Neural crest cell (in vitro differentiated cells): Measurements from ENCODE around the gene OR10AD1. TPM values are rescaled to one million over a fixed set of nuclear protein-coding genes. Genes with fewer than 3 reads are reported as not detected.

ENCODE experiments used
- DNase-seq: peaks from one replicate; pipeline ENCODE4 v3.0.0; 2021; ENCODE audit warnings: low read depth, mixed read lengths, low spot score
- H3K27ac Mint-ChIP-seq: one replicate; pipeline ENCODE4 v1.8.0; 2021; ENCODE audit warnings: mild to moderate bottlenecking, mixed read lengths; ENCODE audit not compliant: unreplicated experiment
- H3K27me3 Mint-ChIP-seq: 2 replicates; pipeline ENCODE4 v1.8.0; 2021; ENCODE audit warnings: low read depth, mild to moderate bottlenecking, mixed read lengths
- H3K36me3 Mint-ChIP-seq: 2 replicates; pipeline ENCODE4 v1.8.0; 2021; ENCODE audit warnings: low read depth, mild to moderate bottlenecking, mixed read lengths
- H3K4me1 Mint-ChIP-seq: 2 replicates; pipeline ENCODE4 v1.8.0; 2021; ENCODE audit warnings: mixed read lengths
- H3K4me3 Mint-ChIP-seq: one replicate; pipeline ENCODE4 v1.8.0; 2021; ENCODE audit warnings: mild to moderate bottlenecking, mixed read lengths
- H3K9me3 Mint-ChIP-seq: 2 replicates; pipeline ENCODE4 v1.8.0; 2021; ENCODE audit warnings: mixed read lengths
- total RNA-seq: library from RNA; stranded (reverse); gene quantifications from 2 replicates; pipeline ENCODE4 v1.2.1, GENCODE V29; 2021
- TF ChIP-seq, protein P1 (sequence below): fragments of 200-600 bp; sonication (generic); conservative IDR thresholded peaks from 2 replicates; pipeline ENCODE4 v1.5.0; 2021; ENCODE audit warnings: antibody characterized with exemption, mild to moderate bottlenecking

OR10AD1 gene
- total RNA-seq, 1 donor from 2014 or later, result not detected

DNA sequence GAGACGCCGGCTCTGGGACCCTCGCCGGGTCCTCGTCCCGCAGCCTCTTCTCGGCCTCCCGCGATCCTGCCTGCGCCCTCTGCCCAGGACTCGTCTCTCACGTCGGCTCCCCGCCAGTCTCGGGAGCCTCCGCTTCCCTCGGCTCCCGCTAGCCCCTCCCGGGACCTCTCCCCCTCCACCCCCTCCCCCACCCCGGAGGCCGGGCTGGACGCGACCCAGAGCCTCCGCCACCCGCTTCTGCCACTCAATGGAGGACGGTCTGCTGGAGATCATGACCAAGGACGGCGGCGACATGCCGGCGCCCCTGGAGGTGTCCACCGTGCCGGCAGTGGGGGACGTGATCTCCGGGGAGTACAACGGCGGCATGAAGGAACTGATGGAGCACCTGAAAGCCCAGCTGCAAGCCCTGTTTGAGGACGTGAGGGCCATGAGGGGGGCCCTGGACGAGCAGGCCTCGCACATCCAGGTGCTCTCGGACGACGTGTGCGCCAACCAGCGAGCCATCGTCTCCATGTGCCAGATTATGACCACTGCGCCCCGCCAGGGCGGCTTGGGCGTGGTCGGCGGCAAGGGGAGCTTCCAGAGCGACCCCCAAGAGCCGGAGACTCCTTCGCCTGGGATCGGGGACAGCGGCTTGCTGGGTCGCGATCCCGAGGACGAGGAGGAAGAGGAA, 19.1 kb downstream of the OR10AD1 start:
- Mint-ChIP-seq H3K27me3 (peaks cover 56% of the 10 kb centered on the region), H3K4me3 (peak overlapping the region; percentile 92)
- peak; percentile 23 for DNase-seq

DNA sequence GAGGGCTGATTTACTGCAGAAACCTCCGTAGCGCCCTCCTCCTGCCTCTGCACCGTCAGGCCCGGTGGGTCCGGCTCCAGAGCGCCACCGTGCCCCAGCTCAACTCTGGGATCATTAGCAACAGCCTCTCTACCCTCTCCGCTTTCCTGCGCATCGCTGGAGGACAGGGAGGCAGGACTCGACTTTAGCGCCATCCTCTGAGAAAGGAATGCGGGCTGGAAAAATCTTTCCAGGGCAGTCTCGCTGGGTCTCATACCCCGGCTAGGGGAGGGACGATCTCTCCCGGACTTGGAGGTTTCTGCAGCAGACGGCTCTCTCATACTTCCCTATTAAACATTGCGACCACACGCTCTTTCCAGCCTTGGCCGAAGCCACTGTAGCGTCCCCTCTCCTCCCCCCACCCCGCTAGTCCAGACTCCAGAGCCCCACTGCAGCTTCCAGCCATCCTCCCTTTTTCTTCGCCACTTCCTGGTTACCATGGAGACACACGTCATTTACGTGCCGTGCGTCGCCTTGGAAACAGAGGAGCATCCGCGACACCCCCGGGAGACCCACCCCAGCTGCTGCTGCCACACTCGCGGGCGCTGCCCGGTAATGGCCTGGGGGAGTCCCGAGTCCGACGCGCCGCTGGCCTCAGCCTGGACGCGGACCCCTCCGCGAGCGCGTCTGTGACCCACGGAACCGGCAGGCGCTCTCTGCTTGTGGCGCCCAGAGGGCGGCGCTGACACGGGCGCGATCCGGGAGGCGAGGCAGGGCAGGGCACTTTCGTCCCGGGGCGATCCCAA, 19.8 kb downstream of the OR10AD1 start, which contains the start of gene CCDC184:
Gene CCDC184, plus strand, starts transcription at position 554 of the 785 bp plus-strand sequence. CDS start 479 bp downstream, outside the sequence.
- TF ChIP-seq, protein P1, sequence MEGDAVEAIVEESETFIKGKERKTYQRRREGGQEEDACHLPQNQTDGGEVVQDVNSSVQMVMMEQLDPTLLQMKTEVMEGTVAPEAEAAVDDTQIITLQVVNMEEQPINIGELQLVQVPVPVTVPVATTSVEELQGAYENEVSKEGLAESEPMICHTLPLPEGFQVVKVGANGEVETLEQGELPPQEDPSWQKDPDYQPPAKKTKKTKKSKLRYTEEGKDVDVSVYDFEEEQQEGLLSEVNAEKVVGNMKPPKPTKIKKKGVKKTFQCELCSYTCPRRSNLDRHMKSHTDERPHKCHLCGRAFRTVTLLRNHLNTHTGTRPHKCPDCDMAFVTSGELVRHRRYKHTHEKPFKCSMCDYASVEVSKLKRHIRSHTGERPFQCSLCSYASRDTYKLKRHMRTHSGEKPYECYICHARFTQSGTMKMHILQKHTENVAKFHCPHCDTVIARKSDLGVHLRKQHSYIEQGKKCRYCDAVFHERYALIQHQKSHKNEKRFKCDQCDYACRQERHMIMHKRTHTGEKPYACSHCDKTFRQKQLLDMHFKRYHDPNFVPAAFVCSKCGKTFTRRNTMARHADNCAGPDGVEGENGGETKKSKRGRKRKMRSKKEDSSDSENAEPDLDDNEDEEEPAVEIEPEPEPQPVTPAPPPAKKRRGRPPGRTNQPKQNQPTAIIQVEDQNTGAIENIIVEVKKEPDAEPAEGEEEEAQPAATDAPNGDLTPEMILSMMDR, result peak; percentile 58
- peak within 1 kb of the TSS; percentile 95 for H3K27ac Mint-ChIP-seq
- H3K9me3 Mint-ChIP-seq, result no peaks in the 10 kb centered on the region
- peak; percentile 70 for DNase-seq
- peaks cover 35% of the 10 kb centered on the region for H3K4me1 Mint-ChIP-seq
- peaks cover 61% of the 10 kb centered on the region for H3K27me3 Mint-ChIP-seq
- no peaks in the 10 kb centered on the region for H3K36me3 Mint-ChIP-seq
- H3K4me3 Mint-ChIP-seq, result peak within 1 kb of the TSS; percentile 92

More for the DNA sequence above, 19.1 kb downstream of the OR10AD1 start:
- H3K4me1 Mint-ChIP-seq, result peaks cover 35% of the 10 kb centered on the region
- TF ChIP-seq, protein P1, result no peak
- H3K36me3 Mint-ChIP-seq, result no peaks in the 10 kb centered on the region
- no peak overlapping the region for H3K27ac Mint-ChIP-seq
- no peaks in the 10 kb centered on the region for H3K9me3 Mint-ChIP-seq

DNA sequence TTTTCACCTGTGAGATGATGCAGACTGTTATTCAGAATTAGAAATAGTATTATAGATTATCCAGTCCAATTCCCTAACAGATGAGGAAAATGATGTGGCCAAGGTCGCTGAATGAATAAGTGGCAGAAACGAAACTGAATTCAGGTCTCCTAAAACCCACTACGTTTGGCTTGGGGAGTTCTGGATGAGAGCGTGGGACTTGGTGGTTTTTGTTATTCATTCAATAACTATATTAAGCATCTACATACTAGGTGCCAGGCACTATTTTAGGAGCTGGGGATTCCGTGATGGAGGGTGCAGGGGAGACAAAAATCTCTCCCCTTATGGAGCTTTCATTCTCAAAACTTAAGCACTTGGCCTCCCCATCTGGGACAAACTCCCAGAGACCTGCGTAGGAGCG, 20.5 kb downstream of the OR10AD1 start:
- no peaks in the 10 kb centered on the region for H3K36me3 Mint-ChIP-seq
- peak overlapping the region; percentile 92 for H3K4me3 Mint-ChIP-seq
- H3K27me3 Mint-ChIP-seq, result peaks cover 61% of the 10 kb centered on the region

DNA sequence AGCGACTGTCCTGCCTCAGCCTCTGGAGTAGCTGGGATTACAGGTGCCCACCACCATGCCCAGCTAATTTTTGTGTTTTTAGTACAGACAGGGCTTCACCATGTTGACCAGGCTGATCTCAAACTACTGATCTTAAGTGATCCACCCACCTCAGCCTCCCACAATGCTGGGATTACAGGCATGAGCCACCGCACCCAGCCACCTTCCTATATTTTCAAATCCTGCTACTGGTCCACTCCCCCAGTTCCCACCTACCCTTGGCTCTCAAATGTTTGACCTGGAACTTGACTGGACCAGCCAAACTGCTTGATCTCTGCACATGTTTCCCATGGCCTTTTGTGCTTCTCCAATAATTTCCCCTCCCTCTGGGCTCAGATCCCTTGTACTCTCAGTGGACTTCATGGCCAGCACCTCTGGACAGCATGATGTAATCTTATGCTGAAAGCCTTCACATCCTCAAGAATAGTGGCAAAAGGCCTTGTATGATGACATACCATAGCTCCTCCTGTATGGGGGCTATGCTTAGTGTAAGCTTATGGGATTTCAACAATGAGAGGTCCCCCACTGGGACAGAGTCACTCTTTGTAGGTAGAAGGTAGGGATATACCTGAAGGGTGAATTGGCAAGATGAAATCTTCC, 22.1 kb downstream of the OR10AD1 start:
- H3K4me3 Mint-ChIP-seq, result peak overlapping the region; percentile 60
- peak overlapping the region; percentile 65 for H3K27ac Mint-ChIP-seq
- H3K9me3 Mint-ChIP-seq, result no peaks in the 10 kb centered on the region
- no peak for DNase-seq
- TF ChIP-seq, protein P1, result no peak
- H3K36me3 Mint-ChIP-seq, result no peaks in the 10 kb centered on the region
- peaks cover 61% of the 10 kb centered on the region for H3K27me3 Mint-ChIP-seq
- peaks cover 33% of the 10 kb centered on the region for H3K4me1 Mint-ChIP-seq

More for the DNA sequence above, 20.5 kb downstream of the OR10AD1 start:
- no peak overlapping the region for H3K27ac Mint-ChIP-seq
- H3K4me1 Mint-ChIP-seq, result peaks cover 35% of the 10 kb centered on the region
- no peaks in the 10 kb centered on the region for H3K9me3 Mint-ChIP-seq
- TF ChIP-seq, protein P1, result no peak
- DNase-seq, result no peak

- Mint-ChIP-seq H3K9me3 (no peaks in the 10 kb centered on the region), H3K27me3 (peaks cover 56% of the 10 kb centered on the region), H3K27ac (no peak overlapping the region), H3K4me3 (no peak overlapping the region), H3K4me1 (peaks cover 33% of the 10 kb centered on the region), H3K36me3 (no peaks in the 10 kb centered on the region)
- TF ChIP-seq, protein P1, result no peak
- no peak for DNase-seq
Measured at GRCh38 chr12:48180424-48180823, 22.7 kb downstream of the OR10AD1 start.
